HG03469 (cell line): ENCODE measurements around the gene RNU5B-1.
"Not testable (repeated sequence)": the region's sequence is repeated elsewhere in the genome, so short reads cannot be mapped to it uniquely, and the experiment has no call there.

Experiments
- ATAC-seq: cut with Tn5 transposase; IDR thresholded peaks from one replicate; pipeline ENCODE4 v1.9.1; 2021; ENCODE audit warnings: mild to moderate bottlenecking, moderate library complexity, moderate number of reproducible peaks; ENCODE audit not compliant: unreplicated experiment

Gene RNU5B-1

DNA sequence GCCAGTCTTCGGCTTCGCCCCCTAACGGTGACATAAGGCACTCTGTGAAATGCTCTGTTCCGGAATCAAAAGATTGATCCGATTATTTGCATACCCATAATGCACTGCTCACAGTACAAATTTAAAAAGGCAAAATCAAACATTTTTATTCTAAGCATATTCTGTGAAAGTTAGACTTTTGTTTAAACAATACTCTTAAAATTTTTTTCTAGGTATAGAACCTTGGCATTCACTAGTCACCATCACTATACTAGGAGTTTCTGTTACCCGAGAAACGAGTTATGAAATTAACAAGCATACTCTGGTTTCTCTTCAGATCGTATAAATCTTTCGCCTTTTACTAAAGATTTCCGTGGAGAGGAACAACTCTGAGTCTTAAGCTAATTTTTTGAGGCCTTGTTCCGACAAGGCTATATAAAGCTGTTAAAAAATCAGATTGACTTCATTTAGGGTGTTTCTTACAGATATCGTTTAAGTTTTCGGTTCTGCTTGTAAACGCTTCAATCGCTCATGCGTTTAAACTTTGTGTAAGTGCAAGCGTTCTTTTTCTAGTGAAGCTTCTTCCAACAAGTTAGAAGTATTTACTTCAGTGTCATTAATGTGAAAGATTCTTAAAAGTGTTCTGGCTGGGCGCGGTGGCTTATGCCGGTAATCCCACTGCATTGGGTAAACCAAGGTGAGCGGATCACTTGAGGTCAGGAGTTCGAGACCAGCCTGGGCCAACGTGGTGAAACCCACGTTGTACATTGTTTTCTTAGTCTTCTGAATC lies at the start of gene RNU5B-1:
Gene RNU5B-1 (plus strand): TSS at position 297 of the 769 bp plus-strand sequence.
- ATAC-seq = peak; percentile 50

DNA sequence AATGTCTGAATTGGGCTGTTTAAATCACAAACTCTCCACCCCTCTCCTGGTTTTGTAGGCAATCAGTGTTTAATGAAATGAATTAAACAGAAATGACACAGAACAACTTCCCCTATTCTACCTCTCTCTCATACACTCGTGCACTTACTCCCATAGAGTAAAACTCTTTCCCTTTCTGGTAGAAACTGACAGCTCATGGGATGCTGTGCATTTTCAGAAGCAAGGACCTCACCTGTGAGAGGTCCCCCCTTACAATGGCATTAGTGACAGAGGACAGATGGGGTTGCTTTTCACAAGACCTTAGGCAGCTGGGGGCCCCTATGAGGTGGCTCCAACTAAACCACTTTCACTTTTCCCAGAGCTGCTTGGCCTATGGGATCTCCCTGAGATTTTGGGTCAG lies 49.7 kb upstream of the RNU5B-1 start:
- no peak for ATAC-seq

DNA sequence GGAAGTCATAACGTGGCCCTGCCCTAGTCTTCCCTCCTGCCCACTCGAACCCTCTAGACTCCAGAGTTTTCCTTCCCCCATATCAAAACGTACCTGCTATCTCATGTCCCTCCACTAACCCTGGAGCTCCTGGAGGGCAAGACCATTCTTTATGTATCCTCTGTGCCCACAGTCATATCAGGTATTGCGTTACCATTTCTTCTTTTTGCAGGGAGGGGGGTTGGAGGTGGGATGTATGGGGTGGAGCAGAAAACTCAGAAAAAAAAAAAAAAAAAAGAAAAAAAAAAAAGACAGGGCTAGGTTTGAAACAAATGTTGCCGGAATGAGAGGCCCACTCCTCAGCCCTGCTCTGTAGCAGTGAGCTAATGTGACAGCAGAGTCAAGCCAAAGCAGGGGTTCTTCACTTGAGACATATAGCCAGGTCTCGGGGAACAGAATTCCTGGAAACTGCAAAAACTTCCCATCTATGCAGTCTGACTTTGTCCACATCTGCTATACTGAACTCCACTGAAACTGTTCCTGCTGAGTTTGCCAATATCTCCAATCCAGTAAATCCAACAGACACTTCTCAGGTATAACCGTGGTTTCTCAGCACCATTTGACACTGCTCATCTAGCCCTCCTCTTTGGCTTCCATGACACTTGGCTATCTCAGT lies 48.9 kb upstream of the RNU5B-1 start:
- ATAC-seq = no peak

DNA sequence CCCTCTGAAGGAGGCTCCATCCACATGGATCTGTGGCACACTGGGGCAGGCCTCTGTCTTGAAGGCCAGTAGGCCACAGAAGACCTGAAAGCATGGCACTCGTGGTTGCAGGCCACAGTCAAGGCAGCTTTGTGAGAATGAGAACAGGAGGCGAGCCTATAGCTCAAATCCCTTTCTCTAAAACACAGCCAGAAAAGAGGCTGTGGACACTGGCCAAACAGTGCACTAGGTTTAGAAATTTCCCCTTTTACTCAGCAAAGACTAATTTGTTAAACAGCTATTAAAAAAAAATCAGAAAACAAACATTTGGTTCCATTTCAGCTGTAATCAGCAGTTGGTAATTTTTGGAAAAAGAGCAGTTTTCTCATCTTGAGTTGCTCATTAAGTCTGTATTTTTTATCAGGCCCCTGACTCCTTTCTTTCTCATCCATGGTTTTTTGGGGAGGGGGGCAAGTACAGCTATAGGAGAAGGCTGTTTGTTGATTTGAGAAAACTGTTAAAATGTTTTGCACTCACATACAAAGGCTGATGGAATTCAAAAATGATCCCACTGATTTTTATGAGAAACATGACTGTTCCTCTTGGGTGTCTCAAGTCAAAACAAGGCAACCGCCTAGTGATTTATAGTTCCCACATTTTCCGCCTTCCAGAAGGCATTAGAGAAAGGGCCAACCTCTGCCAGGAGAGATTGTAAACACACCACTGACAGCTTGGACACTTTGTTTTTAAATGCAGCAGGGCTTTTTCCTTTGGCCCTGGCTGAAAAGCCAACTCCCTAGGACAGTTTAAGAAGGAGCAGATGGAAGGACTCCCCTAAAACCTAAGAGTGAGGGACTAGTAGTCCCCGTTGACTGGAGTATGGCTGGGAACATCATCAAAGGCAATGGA lies 45.9 kb upstream of the RNU5B-1 start:
- ATAC-seq = no peak

DNA sequence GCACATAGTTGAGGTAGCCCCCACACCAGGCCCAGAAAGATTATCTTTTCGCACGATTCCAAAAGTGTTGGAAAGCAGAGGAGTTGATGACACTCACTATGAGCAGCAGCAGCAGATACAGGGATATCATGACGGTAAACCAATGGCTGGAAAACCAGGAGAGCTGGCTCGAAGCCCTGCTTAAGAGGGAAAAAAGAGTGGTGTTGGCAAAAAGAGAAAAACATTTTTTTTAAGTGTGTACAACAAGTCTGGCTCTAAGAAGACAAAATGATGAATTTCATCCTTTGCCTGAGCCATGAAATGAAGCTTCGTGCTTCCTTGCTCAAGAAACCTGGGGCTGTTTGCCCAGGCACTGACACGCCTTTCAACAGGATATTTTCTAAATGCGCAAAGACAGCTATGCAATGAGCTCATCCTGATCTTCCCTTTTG lies 45.1 kb upstream of the RNU5B-1 start:
- ATAC-seq = no peak

DNA sequence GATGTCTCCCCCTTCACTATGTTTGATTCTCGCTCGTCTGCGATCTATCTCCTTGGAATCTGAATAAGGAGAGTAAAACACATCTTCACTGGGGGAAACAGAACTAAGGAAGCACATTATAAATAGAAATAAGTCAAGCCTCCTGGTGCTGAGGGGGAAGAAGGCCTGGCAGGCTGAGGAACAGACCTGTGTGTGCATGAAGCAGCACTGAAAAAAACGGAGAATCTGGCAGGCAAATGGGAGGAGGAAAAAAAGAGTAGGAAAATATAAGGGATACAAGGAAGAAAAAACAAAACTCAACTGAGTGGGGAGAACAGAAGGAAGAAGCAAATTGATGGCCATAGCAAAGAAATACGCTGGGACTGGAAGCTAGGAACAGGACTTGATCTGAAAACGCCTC lies 43.5 kb upstream of the RNU5B-1 start:
- no peak for ATAC-seq

DNA sequence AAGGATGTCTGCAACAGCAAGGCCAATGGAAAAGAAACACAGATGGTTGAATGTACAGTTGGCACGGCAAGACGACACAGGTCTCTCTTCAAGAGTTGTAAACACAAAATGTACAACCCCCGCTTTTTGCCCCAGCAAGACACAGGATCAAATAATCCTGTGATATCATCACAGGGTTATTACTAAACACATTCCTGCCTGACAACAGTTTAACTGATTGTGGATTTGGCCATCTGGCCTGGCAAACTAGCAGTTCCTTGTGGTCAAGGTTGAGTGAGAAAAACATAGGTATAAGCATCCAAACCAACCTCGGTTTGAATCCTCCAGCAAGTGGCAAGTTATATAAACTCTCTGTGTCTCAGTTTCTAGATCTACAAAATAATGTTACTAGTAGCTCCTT lies 41.2 kb upstream of the RNU5B-1 start:
- no peak for ATAC-seq

DNA sequence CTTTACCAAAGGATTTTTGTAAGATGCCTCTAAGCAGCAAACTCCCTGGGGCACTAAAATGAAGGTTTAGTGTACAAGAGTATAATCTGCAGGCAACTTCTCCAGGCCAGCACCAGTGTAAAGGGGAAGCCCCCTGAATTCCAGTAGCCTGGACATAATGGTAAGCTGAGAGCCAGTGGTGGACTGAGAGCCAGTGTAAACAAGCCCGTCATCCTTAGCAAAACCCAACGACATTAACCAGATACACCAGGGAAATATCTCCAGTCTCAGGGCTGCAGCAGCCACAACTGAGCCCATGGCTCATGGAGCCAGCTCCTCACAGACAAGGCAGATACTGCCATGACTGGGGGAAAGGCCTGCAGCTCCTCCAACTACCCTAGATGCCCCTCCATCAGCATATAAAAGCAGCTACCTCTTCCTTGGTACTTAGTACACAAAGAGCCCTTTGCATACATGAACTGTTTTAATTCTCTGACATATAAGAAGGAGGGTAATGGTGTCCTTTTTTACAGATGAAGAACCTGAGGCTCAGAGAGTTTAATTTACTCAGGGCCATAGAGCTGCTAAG lies 39.5 kb upstream of the RNU5B-1 start:
- no peak for ATAC-seq

DNA sequence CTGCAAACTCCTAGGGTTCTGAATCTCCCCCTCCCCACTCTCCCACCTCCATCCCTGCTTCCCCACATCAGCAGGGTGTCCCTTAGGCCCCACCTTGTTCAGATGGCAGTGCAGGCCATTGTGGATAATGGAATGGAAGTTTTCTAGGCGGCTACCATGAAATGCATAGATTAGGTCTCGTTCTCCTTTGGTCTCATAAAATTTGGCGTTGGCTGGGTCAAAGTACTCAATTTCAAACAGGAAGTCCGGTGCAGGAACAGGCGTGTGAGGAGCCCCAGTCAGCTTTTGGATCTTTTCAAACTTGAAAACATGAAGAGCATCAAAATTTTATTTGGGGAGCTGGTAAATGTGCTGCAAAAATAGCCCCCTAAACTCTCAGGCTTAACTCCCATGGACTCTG lies 38.0 kb upstream of the RNU5B-1 start:
- ATAC-seq = no peak

DNA sequence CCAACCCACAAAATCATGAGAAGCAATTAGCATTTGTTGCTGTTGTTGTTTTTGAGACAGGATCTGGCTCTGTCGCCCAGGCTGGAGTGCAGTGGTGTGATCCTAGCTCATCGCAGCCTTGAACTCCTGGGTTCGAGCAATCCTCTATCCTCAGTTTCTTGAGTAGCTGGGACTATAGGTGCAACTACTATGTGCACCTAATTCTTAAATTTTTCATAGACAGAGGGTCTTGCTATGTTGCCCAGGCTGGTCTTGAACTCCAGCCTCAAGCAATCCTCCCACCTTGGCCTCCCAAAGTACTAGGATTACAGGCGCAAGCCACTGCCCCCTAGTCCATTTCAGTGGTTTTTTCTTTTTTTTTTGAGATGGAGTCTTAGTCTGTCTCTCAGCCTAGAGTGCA lies 36.1 kb upstream of the RNU5B-1 start:
- ATAC-seq = no peak

DNA sequence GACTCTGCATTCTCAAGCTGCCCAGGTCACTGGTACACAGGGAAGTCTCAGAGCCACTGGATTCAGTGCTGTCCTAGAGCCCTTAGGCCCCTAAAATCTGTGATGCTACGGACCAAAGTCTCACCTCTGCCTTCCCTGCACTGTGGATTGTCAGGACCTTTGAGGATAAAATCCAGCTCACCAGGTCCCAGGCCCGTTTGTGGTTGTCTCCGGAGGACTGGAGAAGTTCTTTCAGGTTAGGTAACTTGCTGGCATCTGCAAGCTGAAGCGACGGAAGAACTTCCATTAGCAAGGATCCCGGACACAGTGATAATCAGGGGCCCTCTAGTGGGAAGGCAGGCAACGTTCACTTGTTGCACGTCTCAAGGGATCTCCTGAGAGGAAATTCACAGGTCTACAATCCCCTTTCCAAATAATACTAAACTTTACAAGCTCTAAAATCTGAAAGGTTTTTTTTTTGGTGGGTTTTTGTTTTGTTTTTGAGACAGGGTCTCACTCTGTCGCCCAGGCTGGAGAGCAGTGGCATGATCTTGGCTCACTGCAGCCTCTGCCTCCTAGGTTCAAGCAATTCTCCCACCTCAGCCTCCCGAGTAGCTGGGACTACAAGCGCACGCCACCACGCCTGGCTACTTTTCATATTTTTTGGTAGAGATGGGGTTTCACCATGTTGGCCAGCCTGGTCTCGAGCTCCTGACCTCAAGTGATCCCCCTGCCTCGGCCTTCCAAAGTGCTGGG lies 33.5 kb upstream of the RNU5B-1 start:
- ATAC-seq = not testable (repeated sequence)

DNA sequence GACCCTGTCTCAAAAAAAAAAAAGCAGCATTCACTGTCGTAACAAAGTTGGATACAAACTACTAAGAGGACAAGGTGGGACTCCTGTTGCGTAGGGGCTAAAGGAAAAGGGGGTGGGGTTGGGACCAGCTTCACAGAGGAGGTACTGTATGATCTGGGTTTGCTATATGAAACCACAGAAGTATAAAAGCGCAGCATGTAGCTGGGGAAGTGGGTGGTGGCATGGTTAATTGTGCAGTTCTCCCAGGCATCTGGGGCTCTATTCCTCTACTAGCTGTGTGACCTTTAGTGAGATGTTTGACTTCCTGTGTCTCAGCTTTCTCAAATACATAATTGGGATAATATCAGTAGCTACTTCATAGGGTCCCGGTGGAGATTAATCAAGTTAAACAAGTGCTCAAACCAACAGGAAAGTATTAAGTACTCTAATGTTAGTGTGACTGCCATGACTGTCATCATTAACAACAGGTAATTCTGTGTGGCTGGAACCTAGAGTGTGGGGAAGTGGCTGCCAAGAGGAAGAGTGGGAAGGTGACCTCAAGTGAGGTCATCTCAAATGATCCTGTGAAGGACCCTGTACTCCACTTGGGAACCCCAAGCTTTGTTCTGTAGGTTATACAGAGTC lies 29.3 kb upstream of the RNU5B-1 start:
- no peak for ATAC-seq

DNA sequence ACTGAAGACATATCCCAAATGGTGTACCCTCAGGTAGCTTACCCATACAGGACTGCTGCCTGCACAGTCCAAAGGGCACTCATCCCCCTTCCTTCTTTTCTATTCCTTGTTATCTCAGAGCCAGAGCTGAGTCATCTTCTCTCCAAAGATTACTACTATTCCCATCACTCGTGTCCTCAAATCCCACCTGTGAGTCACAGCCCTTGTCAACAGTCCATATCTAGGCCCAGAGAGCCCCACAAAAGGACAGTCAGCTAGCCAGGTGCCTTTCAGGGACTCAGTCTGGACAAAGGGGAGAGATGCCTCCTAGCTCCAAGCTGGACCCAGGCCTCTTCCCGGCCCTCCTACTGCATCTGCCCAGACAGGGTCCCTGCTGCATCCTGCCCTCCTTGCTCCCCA lies 28.8 kb upstream of the RNU5B-1 start:
- no peak for ATAC-seq

DNA sequence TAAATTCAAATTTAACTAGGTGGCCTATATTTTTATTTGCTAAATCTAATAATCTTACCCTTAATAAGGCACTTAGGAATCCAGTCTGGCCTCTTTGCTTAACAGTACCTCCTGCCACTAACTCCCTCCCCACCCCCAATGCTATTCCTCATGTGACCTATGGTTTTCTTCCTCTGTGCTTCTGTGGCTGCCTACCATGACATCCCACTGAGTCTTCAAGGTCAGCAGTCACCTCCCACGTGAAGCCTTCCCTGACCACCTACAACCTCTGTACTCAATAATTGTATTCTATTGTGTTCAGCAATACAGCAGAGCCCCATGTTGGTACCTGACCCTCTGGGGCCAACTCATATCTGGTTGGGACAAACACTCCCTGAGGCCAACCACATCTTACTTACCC lies 27.5 kb upstream of the RNU5B-1 start:
- no peak for ATAC-seq

DNA sequence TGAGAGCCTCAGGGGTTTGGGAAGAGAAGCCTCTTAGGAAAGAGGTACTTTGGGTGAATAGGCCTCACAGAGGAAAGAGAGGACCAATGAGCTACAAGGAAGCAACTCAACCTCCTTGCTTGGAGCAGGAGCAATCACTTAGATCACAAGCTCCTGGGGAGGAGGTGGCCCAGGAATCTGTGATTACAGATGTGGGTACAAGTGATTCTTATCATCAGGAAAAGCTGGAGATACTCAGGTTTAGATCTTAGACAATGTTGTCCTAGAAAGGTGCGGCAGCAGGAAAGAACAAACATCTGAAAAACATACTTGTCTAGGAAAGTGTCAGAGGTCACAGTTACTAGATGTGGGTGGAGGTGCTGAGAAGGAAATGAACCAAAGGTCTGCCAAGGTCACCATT lies 26.0 kb upstream of the RNU5B-1 start:
- ATAC-seq = no peak

DNA sequence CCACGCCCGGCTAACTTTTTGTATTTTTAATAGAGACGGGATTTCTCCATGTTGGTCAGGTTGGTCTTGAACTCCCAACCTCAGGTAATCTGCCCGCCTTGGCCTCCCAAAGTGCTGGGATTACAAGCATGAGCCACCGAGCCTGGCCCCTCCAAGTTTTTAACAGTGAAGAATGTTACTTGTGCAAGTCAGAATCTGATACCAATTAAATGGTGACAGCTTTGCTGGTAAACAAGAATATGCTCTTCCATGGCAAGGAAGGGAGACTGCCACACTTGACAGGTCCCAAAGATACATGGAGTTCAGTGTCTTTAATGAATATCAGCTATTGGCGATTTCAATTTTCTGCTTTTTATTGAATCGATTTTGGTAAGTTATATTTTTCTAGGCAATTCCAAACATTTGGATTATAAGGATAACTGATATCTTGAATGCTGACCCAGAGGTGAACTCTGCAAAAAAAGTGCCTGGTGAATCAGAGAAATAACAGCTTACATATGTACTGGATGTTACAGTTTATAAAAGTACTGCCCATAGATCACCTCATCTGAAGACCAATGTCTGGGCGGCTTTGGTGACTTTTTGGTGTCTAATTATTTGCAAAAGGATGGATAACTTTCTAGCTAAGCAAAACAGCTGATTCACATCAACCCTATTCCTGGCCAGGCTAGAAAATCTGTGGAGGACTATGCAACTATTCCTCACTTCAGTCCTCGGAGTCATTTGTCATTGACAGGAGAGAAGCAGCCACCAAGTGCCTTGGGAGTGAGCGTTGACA lies 19.0 kb upstream of the RNU5B-1 start:
- no peak for ATAC-seq

DNA sequence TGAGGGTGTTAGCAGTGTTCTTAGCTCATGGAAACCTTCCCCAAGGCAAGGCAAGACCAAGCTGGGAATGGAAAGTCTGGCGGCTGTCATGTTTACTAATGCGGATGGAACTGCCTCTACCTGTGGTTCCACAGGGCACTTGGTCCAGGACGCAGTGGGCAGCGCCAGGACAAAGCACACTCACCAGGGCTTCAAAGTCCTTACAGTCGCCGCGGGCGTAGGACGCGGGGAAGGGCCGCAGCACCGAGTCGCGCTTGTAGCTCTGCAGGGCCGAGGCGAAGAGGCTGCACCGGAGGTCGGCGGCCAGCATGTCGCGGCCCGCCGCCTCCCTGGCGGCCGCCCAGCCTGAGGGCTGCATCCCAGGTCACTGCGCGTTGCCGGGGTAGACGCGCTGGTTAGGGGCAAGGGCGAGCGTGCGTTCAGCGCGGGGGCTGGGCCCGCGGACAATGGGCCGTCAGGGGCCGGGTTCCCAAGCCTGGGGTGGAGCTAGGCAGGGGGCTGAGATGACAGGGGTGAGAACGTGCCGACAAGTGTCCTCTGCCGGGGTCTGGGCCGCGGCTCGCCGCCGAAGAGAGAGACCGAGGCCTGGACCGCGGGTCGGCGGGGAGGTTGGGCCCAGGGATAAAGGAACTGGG lies 18.3 kb upstream of the RNU5B-1 start:
- peak; percentile 16 for ATAC-seq

DNA sequence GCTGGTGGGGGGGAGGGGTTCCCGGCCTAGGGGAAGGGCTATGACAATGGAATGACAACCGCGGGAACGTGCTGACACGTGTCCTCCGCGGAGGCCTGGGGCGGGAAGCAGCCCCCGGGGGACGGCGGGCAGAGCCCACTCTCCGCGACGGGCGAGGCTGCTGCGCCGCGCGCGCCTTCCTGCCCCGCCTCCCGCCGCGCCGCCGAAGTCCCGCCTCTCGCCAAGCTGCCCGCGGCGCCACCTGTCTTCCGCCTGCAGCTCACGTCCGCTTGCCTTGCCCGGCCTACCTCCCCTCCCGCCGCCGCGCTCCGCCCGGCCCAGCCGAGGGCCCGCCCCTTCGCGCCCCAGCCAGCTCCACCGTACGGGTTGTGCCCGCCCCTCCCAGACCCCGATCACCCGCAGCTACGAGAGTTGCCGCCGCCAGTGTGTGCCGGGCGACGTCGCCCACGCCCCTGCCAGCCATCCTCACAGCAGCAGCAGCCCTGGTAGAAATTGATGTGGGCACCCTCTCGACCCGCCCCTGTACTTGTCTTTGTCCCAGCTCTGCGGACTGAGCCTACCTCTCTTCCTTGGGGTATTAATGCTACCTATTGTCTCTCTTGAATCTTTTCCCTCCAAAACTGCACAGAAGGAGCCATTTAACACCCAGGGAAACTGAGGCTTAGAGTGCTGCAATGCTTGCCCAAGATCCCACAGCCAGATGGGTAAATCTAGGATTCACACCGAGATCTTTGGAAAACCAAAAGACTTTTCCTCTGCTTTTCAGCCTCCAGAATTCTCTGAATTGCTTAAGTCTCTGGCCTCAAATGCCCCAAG lies 17.6 kb upstream of the RNU5B-1 start, which contains the start of gene PARP16:
Gene PARP16 (minus strand): TSS at position 180 of the 816 bp plus-strand sequence. CDS start 457 bp downstream, outside the sequence.
- ATAC-seq = peak; percentile 73
